NT2/D1 (cell line): Measurements from ENCODE around the gene RAB6D.
"Not testable (repeated sequence)": the region's sequence is repeated elsewhere in the genome, so short reads cannot be mapped to it uniquely, and the experiment has no call there.

Experiments used
- DNase-seq: peaks from one replicate; pipeline ENCODE4 v3.0.0-alpha.2; 2011; ENCODE audit warnings: low read depth, low spot score
- H3K27me3 ChIP-seq: 2 replicates; pipeline ENCODE4 v1.6.0; 2011; ENCODE audit warnings: mild to moderate bottlenecking; ENCODE audit not compliant: insufficient read length, insufficient read depth
- H3K36me3 ChIP-seq: 2 replicates; pipeline ENCODE4 v1.6.1; 2011; ENCODE audit warnings: mild to moderate bottlenecking, low read length, mixed read lengths; ENCODE audit not compliant: insufficient read depth, insufficient read length
- H3K4me1 ChIP-seq: 2 replicates; pipeline ENCODE4 v1.5.1; 2011; ENCODE audit not compliant: insufficient read depth, insufficient read length
- H3K4me3 ChIP-seq: 2 replicates; pipeline ENCODE4 v1.5.1; 2011; ENCODE audit warnings: low read depth; ENCODE audit not compliant: insufficient read length
- H3K9ac ChIP-seq: 2 replicates; pipeline ENCODE4 v1.6.0; 2011; ENCODE audit warnings: low read depth; ENCODE audit not compliant: insufficient read length
- H3K9me3 ChIP-seq: 2 replicates; pipeline ENCODE4 v1.5.1; 2011; ENCODE audit warnings: mild to moderate bottlenecking, low read length; ENCODE audit not compliant: insufficient read depth
- SUZ12 ChIP-seq: IDR thresholded peaks from 2 replicates; pipeline ENCODE4 v1.6.1; 2011; ENCODE audit not compliant: insufficient read length, insufficient read depth; ENCODE audit errors: extremely low read depth
- YY1 ChIP-seq: IDR thresholded peaks from 2 replicates; pipeline ENCODE4 v1.6.1; 2011; ENCODE audit not compliant: insufficient read length, insufficient read depth
- ZNF274 ChIP-seq: IDR thresholded peaks from 2 replicates; pipeline ENCODE4 v1.6.1; 2011; ENCODE audit warnings: mild to moderate bottlenecking, low read depth, low read length

Gene RAB6D

DNA sequence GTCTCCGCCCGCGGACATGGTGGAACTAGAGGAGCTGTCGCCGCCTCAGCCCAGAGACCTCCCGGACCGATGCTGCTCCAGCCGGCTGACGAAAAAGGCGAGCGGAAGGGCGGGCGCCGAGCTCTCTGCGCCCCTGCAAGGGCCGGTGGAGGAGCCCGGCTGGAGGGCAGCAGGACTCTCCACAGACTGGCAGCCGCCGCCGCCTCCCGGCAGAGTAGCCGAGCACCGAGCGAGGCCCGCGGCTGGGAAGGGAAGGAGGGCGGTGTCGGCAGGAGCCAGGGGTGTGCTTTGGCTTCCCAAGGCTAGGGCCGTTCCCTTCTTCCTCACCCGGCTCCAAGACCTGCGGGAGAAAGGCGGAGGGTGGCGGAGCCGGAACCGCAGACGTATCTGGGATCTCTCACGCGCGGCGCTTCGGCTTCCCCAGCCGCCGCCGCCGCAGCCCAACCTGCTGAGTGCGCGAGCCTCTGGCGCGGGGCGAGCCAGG, at the start of gene RAB6D:
Gene RAB6D, minus strand, starts transcription at position 466 of the 484 bp plus-strand sequence. Its CDS starts 448 bp downstream, at position 18.
- peak within 1 kb of the TSS; percentile 64 for H3K9ac ChIP-seq
- H3K4me1 ChIP-seq, H3K36me3 ChIP-seq, H3K9me3 ChIP-seq: not testable (repeated sequence)
- peak; percentile 20 for DNase-seq
- H3K27me3 ChIP-seq: peaks cover 30% of the 10 kb centered on the region
- peak within 1 kb of the TSS; percentile 26 for H3K4me3 ChIP-seq

DNA sequence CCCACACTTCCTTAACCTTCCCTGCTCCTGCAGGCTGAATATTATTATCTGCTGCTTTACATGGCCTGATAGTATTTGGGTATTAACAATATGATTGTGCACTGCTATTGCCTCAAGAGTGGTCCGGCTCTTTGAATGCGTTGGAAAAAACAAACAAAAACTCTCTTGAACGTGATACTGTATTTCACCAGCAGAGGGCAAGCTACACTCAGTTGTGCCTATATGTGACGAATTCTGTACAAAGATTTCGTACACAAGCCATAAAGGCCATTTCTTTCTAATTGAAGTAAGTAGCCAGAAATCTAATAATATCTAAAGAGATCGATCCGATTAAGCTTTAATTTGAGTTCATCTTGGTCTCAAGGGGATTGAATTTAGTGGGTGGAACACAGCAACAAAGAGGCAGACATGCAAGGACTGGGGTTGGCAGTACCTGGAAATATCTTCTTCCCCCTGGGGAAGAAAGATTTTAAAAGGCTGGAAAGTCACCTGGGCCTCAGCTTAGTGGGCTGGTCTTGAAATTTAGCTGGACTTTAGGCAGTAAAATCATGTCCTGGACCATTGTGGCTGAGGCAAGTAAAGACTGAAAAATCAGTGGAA, 49.3 kb upstream of the RAB6D start:
- H3K9me3 ChIP-seq: no peaks in the 10 kb centered on the region
- H3K36me3 ChIP-seq: no peaks in the 10 kb centered on the region
- peak overlapping the region; percentile 12 for H3K9ac ChIP-seq
- TF ChIP-seq SUZ12 (no peak), YY1 (no peak), ZNF274 (no peak)
- no peak overlapping the region for H3K4me3 ChIP-seq
- peak; percentile 64 for DNase-seq
- H3K27me3 ChIP-seq: no peaks in the 10 kb centered on the region
- peaks cover 4% of the 10 kb centered on the region for H3K4me1 ChIP-seq

DNA sequence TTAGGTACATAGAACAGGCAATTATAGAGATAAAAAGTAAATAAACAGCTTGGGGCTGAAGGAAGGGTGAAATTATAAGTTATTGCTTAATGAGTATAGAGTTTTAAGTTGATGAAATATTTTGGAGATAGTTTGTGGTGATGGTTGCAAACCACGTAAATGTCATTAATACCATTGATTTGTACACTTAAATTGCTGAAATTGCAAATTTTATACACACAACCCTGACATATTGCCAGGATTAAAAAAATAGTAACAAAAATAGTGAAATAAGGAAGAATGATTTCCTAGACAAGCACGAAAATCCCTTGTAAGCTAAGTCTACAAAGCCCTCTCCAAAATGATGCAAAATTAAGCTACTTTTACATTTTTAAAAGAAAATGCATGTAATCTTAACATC, 46.2 kb upstream of the RAB6D start:
- DNase-seq: no peak
- Histone ChIP-seq H3K9me3 (no peaks in the 10 kb centered on the region), H3K4me3 (no peak overlapping the region), H3K4me1 (peaks cover 4% of the 10 kb centered on the region), H3K36me3 (no peaks in the 10 kb centered on the region), H3K27me3 (no peaks in the 10 kb centered on the region), H3K9ac (no peak overlapping the region)
- TF ChIP-seq YY1 (no peak), SUZ12 (no peak), ZNF274 (no peak)

DNA sequence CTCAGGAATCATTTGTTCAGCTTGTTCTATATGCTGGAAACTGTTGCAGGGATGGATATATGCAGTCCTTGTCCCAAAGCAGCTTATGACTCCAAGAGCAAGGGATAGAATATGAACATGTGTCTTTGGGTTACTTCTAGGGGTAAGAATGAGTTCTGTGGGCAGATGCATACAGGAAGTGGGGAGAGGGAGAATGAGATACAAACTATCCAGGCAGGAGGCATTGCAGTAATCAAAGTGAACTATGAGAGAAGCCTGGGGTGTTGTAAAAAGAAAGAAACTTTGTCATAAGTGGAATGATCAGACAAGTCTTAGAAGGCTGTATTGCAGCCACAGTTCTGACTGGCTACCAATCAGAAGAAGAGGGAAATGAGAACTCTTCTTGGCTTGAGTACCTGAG, 44.8 kb upstream of the RAB6D start:
- no peak overlapping the region for H3K4me3 ChIP-seq
- H3K9ac ChIP-seq: no peak overlapping the region
- no peaks in the 10 kb centered on the region for H3K27me3 ChIP-seq
- DNase-seq: no peak
- H3K4me1 ChIP-seq: peaks cover 4% of the 10 kb centered on the region
- H3K36me3 ChIP-seq: no peaks in the 10 kb centered on the region
- TF ChIP-seq YY1 (no peak), ZNF274 (no peak), SUZ12 (no peak)
- H3K9me3 ChIP-seq: no peaks in the 10 kb centered on the region

DNA sequence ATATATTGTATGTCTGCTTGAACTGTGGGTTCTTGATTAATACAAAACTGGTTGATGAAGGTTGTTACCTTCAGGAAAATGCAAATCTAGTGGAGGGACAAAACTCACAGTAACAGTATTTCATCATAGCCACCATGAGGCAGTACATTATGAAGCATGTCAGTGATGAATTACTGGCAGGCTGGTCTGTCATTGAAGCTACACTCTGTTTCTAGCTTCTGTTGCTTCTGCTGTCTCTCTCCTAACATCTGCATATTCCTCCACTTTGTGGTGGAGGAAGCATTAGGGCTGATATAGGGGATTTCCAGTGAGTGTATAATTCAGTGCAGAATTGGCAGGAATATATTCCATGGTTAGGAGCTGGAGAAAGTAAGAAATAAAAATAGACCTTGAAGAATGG, 44.2 kb upstream of the RAB6D start:
- no peak overlapping the region for H3K4me3 ChIP-seq
- TF ChIP-seq YY1: no peak
- no peak for TF ChIP-seq ZNF274
- TF ChIP-seq SUZ12: no peak
- H3K27me3 ChIP-seq: no peaks in the 10 kb centered on the region
- H3K4me1 ChIP-seq: no peaks in the 10 kb centered on the region
- no peak for DNase-seq
- H3K9ac ChIP-seq: no peak overlapping the region
- no peaks in the 10 kb centered on the region for H3K9me3 ChIP-seq
- H3K36me3 ChIP-seq: no peaks in the 10 kb centered on the region

DNA sequence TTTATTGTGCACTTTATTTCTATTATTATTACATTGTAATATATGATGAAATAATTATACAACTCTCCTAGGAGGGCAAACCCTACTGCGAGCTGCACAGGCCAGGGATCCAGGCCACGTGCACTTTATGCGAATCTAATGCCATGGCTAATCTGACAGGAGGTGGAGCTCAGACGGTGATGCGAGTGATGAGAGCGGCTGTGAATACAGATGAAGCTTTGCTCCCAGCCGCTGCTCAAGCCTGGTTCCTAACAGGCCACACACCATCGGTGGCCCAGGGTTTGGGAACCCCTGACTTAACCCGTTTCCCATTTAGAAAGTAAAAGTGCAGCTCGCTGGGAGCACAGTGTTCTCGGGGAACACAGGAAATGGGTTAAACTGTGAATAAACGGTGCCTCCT, 40.8 kb upstream of the RAB6D start:
- H3K4me1 ChIP-seq: no peaks in the 10 kb centered on the region
- no peaks in the 10 kb centered on the region for H3K27me3 ChIP-seq
- TF ChIP-seq SUZ12 (no peak), YY1 (no peak), ZNF274 (no peak)
- no peak overlapping the region for H3K4me3 ChIP-seq
- no peaks in the 10 kb centered on the region for H3K36me3 ChIP-seq
- no peak for DNase-seq
- H3K9me3 ChIP-seq: no peaks in the 10 kb centered on the region
- no peak overlapping the region for H3K9ac ChIP-seq

DNA sequence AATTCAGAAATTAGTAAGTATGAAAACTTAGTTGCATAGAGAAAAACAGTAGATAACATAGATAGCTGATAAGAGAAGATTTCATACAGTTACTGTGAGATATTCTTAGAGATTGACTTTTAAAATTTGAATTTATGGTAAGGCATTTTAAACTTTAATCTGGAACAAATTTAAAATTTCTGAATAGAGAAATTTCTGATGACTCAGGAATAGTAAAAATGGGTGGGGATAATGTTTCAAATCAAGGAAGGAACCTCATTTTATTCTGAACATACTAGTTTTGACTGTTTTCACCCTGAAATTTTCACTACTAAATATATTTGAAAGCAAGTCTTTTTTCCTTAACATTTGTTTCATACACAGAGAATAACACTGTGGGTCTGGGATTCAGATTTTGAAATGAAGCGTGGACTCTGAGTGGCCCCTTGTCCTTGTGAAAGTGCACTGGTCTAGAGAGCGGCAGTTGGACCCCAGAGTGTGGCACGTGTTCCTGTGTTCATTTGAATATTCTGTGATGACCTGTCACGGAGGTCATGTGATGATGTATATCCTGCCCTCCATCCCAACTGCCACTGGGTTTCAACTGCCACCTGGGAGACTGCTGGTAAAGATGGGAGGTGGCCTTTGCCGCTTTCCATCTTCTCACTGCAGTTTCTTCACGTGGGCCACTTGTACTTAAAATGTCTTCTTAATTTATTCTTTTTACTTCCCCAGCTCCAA, 38.5 kb upstream of the RAB6D start:
- Histone ChIP-seq H3K9ac (no peak overlapping the region), H3K4me3 (no peak overlapping the region), H3K9me3 (no peaks in the 10 kb centered on the region), H3K36me3 (no peaks in the 10 kb centered on the region), H3K27me3 (no peaks in the 10 kb centered on the region), H3K4me1 (no peaks in the 10 kb centered on the region)
- DNase-seq: no peak
- no peak for TF ChIP-seq YY1
- TF ChIP-seq ZNF274: no peak
- no peak for TF ChIP-seq SUZ12
